ENCODE results near the gene RCSD1. TPM values are rescaled to one million over a fixed set of nuclear protein-coding genes. Genes with fewer than 3 reads are reported as not detected.

The RCSD1 gene
- polyA plus RNA-seq, 3 donors = 116 to 218 (median 216) TPM

DNA sequence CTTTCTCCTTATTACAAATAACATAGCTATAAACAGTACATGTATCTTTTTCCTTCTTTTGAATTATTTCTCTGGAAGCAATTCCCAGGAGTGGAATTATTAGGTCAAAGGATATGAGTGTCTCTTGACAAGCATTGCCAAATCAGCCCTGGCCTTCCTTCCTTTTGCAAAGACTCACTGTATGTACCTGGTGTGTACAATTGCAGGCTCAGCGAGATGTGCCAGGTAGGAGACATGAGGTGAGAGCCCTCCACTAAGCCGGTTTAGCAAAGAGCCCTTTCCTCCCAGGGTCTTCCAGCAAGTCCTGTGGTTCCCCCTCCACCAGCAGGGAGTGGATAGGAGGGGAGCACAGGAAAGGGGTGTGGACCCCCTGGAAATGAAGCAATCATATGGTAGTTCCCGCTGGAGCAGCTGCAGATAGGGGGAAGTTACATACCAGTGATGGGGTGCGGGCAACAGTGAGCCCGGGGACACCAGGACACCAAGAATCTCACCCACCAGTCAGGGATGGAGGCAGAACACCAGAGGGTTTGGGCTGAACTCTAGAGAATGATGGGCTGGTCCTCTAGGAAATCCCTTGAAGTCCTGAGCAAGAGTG lies 18.3 kb downstream of the RCSD1 start:
- Histone ChIP-seq H3K9ac (ENCODE audit: insufficient read depth, low read length, poor library complexity, severe bottlenecking) (peak overlapping the region; percentile 23), H3K27me3 (ENCODE audit: control insufficient read depth in 2 of 2, insufficient read depth in 2 of 2, low read length in 2 of 2) (no peaks in the 10 kb centered on the region), H3K36me3 (replicated peaks in 1 of 2; ENCODE audit: control insufficient read depth in 1 of 2, insufficient read depth in 2 of 2, low read length in 2 of 2) (peaks cover 21 to 43% of the 10 kb centered on the region in 2 donors), H3K4me3 (replicated peaks in 1 of 3; ENCODE audit: low read depth in 2 of 3, low read length in 3 of 3) (peak overlapping the region in 2 of 3 experiments; percentile 7 to 58), H3K27ac (ENCODE audit: low read depth in 1 of 2, low read length in 2 of 2) (peak overlapping the region; percentile 47 to 82), H4K20me1 (ENCODE audit: insufficient read depth, low read length) (peaks cover 100% of the 10 kb centered on the region), H3K79me2 (ENCODE audit: insufficient read depth, low read length) (peaks cover 100% of the 10 kb centered on the region), H3K4me2 (replicated peaks; ENCODE audit: extremely low read depth, low read length, poor library complexity, severe bottlenecking) (peak overlapping the region; percentile 60), H3K4me1 (ENCODE audit: control insufficient read depth in 1 of 2, insufficient read depth in 2 of 2, low read length in 2 of 2) (peaks cover 78 to 94% of the 10 kb centered on the region in 2 donors), H3K9me3 (replicated peaks in 1 of 2; ENCODE audit: control insufficient read depth in 1 of 2, insufficient read depth in 1 of 2, low read length in 2 of 2) (no peaks in the 10 kb centered on the region), H2AFZ (ENCODE audit: insufficient read depth, low read depth, low read length, poor library complexity, severe bottlenecking) (no peak overlapping the region)
- TF ChIP-seq, protein P1, sequence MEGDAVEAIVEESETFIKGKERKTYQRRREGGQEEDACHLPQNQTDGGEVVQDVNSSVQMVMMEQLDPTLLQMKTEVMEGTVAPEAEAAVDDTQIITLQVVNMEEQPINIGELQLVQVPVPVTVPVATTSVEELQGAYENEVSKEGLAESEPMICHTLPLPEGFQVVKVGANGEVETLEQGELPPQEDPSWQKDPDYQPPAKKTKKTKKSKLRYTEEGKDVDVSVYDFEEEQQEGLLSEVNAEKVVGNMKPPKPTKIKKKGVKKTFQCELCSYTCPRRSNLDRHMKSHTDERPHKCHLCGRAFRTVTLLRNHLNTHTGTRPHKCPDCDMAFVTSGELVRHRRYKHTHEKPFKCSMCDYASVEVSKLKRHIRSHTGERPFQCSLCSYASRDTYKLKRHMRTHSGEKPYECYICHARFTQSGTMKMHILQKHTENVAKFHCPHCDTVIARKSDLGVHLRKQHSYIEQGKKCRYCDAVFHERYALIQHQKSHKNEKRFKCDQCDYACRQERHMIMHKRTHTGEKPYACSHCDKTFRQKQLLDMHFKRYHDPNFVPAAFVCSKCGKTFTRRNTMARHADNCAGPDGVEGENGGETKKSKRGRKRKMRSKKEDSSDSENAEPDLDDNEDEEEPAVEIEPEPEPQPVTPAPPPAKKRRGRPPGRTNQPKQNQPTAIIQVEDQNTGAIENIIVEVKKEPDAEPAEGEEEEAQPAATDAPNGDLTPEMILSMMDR (IDR thresholded peaks at IDR 0.05) = no peak
- peak overlapping the region; percentile 58 to 83 for H3K4me3 Mint-ChIP-seq
- H3K27me3 Mint-ChIP-seq (ENCODE audit: low read depth in 3 of 3) = peaks cover 0 to 1% (median 1%) of the 10 kb centered on the region in 3 donors
- intact Hi-C loops (cut with micrococcal nuclease) = no loop called here
- peaks cover 41 to 60% of the 10 kb centered on the region in 2 donors for H3K36me3 Mint-ChIP-seq
- DNase-seq = peak in 2 of 3 donors; percentile 36 to 41
- WGBS (ENCODE audit: insufficient coverage) = no CpG with 5 or more reads among the region's 5 CpGs
- peaks cover 93% of the 10 kb centered on the region for H3K4me1 Mint-ChIP-seq
- peak overlapping the region; percentile 80 to 96 (median 92) for H3K27ac Mint-ChIP-seq
- H3K9me3 Mint-ChIP-seq = no peaks in the 10 kb centered on the region

DNA sequence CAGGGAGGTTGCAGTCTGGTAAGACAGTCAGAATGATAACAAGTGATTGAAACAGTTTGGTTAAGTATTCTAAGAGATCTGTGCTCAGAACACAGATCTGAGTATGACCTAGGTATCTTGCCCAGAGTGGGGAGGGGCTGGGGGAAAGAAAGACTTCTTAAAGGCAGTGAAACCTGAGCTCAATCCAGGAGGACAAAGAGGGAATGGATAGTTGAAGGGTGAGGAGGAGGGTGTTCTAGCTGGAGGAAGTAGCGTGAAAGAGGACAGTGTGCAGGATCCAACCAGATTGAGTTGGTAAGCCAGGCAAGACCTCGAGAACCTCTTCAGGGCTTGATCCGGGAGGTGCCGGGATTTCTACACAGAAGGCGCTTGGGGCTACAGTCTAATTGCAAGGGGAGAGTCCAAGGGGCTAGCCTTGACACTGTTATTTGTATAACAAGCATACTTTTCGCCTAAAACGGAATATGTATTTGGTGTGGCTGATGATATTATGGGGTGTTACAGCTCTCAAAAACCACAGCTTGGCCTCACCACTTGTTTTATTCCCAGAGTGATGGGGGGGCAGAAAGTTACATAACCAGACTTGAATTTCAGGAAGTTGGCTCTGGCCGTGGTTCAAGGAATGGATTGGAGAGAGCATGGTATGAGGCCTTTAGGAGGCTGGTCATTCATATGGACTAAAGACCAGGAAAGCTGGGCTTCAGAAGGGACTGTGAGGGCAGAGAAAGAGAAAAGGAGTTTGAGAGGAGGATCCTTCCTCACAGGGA lies 19.1 kb downstream of the RCSD1 start:
- Histone ChIP-seq H2AFZ (ENCODE audit: insufficient read depth, low read depth, low read length, poor library complexity, severe bottlenecking) (no peak overlapping the region), H3K36me3 (replicated peaks in 1 of 2; ENCODE audit: control insufficient read depth in 1 of 2, insufficient read depth in 2 of 2, low read length in 2 of 2) (peaks cover 14 to 43% of the 10 kb centered on the region in 2 donors), H3K79me2 (ENCODE audit: insufficient read depth, low read length) (peaks cover 100% of the 10 kb centered on the region), H3K9ac (ENCODE audit: insufficient read depth, low read length, poor library complexity, severe bottlenecking) (peak overlapping the region; percentile 23), H3K9me3 (replicated peaks in 1 of 2; ENCODE audit: control insufficient read depth in 1 of 2, insufficient read depth in 1 of 2, low read length in 2 of 2) (no peaks in the 10 kb centered on the region), H3K27ac (ENCODE audit: low read depth in 1 of 2, low read length in 2 of 2) (peak overlapping the region; percentile 47 to 82), H4K20me1 (ENCODE audit: insufficient read depth, low read length) (peaks cover 100% of the 10 kb centered on the region), H3K4me2 (replicated peaks; ENCODE audit: extremely low read depth, low read length, poor library complexity, severe bottlenecking) (peak overlapping the region; percentile 60), H3K4me3 (replicated peaks in 1 of 3; ENCODE audit: low read depth in 2 of 3, low read length in 3 of 3) (peak overlapping the region in 1 of 3 experiments; percentile 58), H3K27me3 (ENCODE audit: control insufficient read depth in 2 of 2, insufficient read depth in 2 of 2, low read length in 2 of 2) (no peaks in the 10 kb centered on the region), H3K4me1 (ENCODE audit: control insufficient read depth in 1 of 2, insufficient read depth in 2 of 2, low read length in 2 of 2) (peaks cover 82 to 98% of the 10 kb centered on the region in 2 donors)
- peaks cover 43 to 60% of the 10 kb centered on the region in 2 donors for H3K36me3 Mint-ChIP-seq
- H3K9me3 Mint-ChIP-seq = no peaks in the 10 kb centered on the region
- H3K4me1 Mint-ChIP-seq = peaks cover 93% of the 10 kb centered on the region
- intact Hi-C loops (cut with micrococcal nuclease) = no loop called here
- H3K27me3 Mint-ChIP-seq (ENCODE audit: low read depth in 3 of 3) = peaks cover 0 to 1% (median 1%) of the 10 kb centered on the region in 3 donors
- peak overlapping the region in 1 of 2 donors; percentile 83 for H3K4me3 Mint-ChIP-seq
- peak overlapping the region; percentile 80 to 96 (median 92) for H3K27ac Mint-ChIP-seq
- 0% methylated on average over 1 of the region's 8 CpGs for WGBS (ENCODE audit: insufficient coverage)
- TF ChIP-seq, protein P1 (IDR thresholded peaks at IDR 0.05) = no peak
- DNase-seq = peak; percentile 38 to 70 (median 50)

Data from CD14-positive monocyte (primary cell).